Measurements from ENCODE around the gene UNC119B.

DNA sequence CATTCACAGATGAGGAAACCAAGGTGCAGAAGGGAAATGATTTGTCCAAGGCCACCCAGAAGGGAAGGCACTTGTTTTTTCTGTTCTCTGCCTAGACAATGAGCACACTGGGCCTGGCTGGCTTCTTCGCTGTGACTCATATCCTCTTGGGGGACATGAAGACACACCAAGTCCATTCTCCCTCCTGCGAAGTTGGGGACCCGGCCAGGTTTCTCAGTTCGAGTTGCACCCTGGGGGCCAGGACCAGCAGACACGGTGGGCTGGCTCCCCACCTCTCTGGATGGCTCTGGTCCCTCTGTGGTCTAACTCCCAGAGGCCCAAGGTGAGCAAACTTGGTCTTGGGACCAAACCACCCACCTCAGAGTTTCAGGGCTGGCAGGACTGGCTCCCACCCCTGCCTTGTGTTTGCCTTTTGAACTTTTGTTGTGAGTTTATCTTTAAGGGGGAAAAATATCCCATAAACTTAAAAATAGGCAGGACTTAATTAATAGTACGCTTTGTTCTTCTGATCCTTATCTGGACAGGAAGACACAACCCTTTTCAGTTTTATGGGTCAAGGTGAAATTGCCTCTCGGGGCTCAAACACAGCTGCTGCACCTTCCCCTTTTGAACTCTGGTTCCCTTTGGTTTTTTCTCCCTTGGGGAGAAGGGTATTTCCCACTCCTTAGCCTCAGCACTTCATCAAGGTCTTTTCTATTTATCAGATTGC lies 32.3 kb upstream of the UNC119B start:
- TF ChIP-seq, protein P1, sequence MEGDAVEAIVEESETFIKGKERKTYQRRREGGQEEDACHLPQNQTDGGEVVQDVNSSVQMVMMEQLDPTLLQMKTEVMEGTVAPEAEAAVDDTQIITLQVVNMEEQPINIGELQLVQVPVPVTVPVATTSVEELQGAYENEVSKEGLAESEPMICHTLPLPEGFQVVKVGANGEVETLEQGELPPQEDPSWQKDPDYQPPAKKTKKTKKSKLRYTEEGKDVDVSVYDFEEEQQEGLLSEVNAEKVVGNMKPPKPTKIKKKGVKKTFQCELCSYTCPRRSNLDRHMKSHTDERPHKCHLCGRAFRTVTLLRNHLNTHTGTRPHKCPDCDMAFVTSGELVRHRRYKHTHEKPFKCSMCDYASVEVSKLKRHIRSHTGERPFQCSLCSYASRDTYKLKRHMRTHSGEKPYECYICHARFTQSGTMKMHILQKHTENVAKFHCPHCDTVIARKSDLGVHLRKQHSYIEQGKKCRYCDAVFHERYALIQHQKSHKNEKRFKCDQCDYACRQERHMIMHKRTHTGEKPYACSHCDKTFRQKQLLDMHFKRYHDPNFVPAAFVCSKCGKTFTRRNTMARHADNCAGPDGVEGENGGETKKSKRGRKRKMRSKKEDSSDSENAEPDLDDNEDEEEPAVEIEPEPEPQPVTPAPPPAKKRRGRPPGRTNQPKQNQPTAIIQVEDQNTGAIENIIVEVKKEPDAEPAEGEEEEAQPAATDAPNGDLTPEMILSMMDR (IDR thresholded peaks at IDR 0.05): no peak
- TF ChIP-seq POLR2A (IDR thresholded peaks at IDR 0.05): no peak

All from Peyer's patch (tissue), 4 donors.